HCT116 (cell line): Measurements from ENCODE around the gene CACNA1C. TPM values are rescaled to one million over a fixed set of nuclear protein-coding genes. Genes with fewer than 3 reads are reported as not detected.

ENCODE experiments used
- ATAC-seq: fragments of 200-7000 bp; cut with Tn5 transposase; 2 replicates; pipeline ENCODE4 v1.9.1; 2020; ENCODE audit warnings: mild to moderate bottlenecking, moderate library complexity
- BruUV-seq: library from RNA; stranded (reverse); fragments of 400-500 nt; replicated peaks from 2 replicates; lab custom pipeline; 2021; lab: Mats Ljungman, UMichigan
- CTCF ChIA-PET: fragments of 300-600 bp; sonication (Branson Sonifier 250); formaldehyde crosslinking; loops from one replicate; lab custom pipeline; 2021; ENCODE audit warnings: antibody characterized with exemption; lab: Charles Lee
- POLR2A ChIA-PET: fragments of 300-600, 350-600 bp; sonication (Branson Sonifier 250); formaldehyde crosslinking; loops from one replicate; lab custom pipeline; 2021; ENCODE audit warnings: antibody characterized with exemption; lab: Charles Lee
- RAD21 ChIA-PET, 2 experiments: fragments of 300-600 bp; sonication (Branson Sonifier 250); formaldehyde crosslinking; loops; one replicate each; lab custom pipeline; 2023; ENCODE audit warnings: low total read pairs in 2 of 2; ENCODE audit not compliant: uncharacterized antibody in 2 of 2, unreplicated experiment in 2 of 2, low non-redundant PET in 1 of 2; lab: Charles Lee
- DNase-seq: peaks from one replicate; pipeline ENCODE4 v3.0.0-alpha.2; 2010; ENCODE audit warnings: low read depth, low spot score
- H2AFZ ChIP-seq: fragments of 200-600 bp; shearing (Covaris generic), sonication (generic); 2 replicates; pipeline ENCODE4 v1.6.1; 2017; ENCODE audit warnings: low read depth, mixed run types, mixed read lengths, antibody characterized with exemption, low read length; ENCODE audit not compliant: poor library complexity, severe bottlenecking
- H3K27ac ChIP-seq: 2 replicates; pipeline ENCODE4 v1.5.1; 2012; ENCODE audit warnings: low read depth, low read length
- H3K27me3 ChIP-seq: fragments of 200-600 bp; sonication (generic); 2 replicates; pipeline ENCODE4 v1.6.1; 2016; ENCODE audit warnings: mixed run types, low read length, mixed read lengths; ENCODE audit not compliant: insufficient read depth
- H3K36me3 ChIP-seq, 2 experiments: fragments of 200-500 bp in 1 of 2; fragments of 200-600 bp in 1 of 2; sonication (Bioruptor generic) in 1 of 2; sonication (generic) in 1 of 2; 2 replicates each; pipeline versions ENCODE4 v1.5.1 to v1.6.1; 2014 to 2016; ENCODE audit warnings: low read length in 2 of 2, inconsistent platforms in 1 of 2, mixed read lengths in 1 of 2, mixed run types in 1 of 2; ENCODE audit not compliant: insufficient read depth in 2 of 2, control insufficient read depth in 1 of 2
- H3K4me1 ChIP-seq, 2 experiments: fragments of 200-600 bp in 1 of 2; sonication (generic) in 1 of 2; 2 replicates each; pipeline versions ENCODE4 v1.5.1 to v1.6.1; 2012 to 2017; ENCODE audit warnings: low read length in 2 of 2, inconsistent platforms in 1 of 2, mild to moderate bottlenecking in 1 of 2, mixed read lengths in 1 of 2, mixed run types in 1 of 2, moderate library complexity in 1 of 2; ENCODE audit not compliant: insufficient read depth in 2 of 2, control insufficient read depth in 1 of 2
- H3K4me2 ChIP-seq: fragments of 200-600 bp; sonication (generic); 2 replicates; pipeline ENCODE4 v1.6.1; 2017; ENCODE audit warnings: mixed run types, low read length, mixed read lengths
- H3K4me3 ChIP-seq, 2 experiments: fragments of 200-600 bp in 1 of 2; sonication (generic) in 1 of 2; replicated peaks in 1 of 2; 2 replicates each; pipeline ENCODE4 v1.5.1; 2011 to 2016; ENCODE audit warnings: low read length in 2 of 2, control low read depth in 1 of 2, low read depth in 1 of 2, mild to moderate bottlenecking in 1 of 2, mixed read lengths in 1 of 2, mixed run types in 1 of 2
- H3K79me2 ChIP-seq: fragments of 200-600 bp; sonication (generic); 2 replicates; pipeline ENCODE4 v1.6.1; 2017; ENCODE audit warnings: mild to moderate bottlenecking, mixed run types, low read length, moderate library complexity, mixed read lengths; ENCODE audit not compliant: insufficient read depth
- H3K9ac ChIP-seq: fragments of 200-600 bp; sonication (generic); 2 replicates; pipeline ENCODE4 v1.6.1; 2016; ENCODE audit warnings: low read length, mixed read lengths
- H3K9me2 ChIP-seq: fragments of 200-600 bp; sonication (generic), shearing (Covaris generic); 2 replicates; pipeline ENCODE4 v1.6.1; 2017; ENCODE audit warnings: mixed run types, mild to moderate bottlenecking, moderate library complexity; ENCODE audit not compliant: insufficient read depth
- H3K9me3 ChIP-seq, 2 experiments: fragments of 200-500 bp in 1 of 2; fragments of 200-600 bp in 1 of 2; sonication (Bioruptor generic) in 1 of 2; sonication (generic) in 1 of 2; 2 replicates each; pipeline ENCODE4 v1.6.1; 2014 to 2017; ENCODE audit warnings: low read length in 2 of 2, mixed read lengths in 2 of 2, inconsistent platforms in 1 of 2, low read depth in 1 of 2, mild to moderate bottlenecking in 1 of 2, mixed run types in 1 of 2, moderate library complexity in 1 of 2; ENCODE audit not compliant: control insufficient read depth in 1 of 2, insufficient read depth in 1 of 2
- H4K20me1 ChIP-seq: fragments of 200-600 bp; sonication (generic), shearing (Covaris generic); 2 replicates; pipeline ENCODE4 v1.6.1; 2017; ENCODE audit warnings: mixed run types, mild to moderate bottlenecking, moderate library complexity; ENCODE audit not compliant: insufficient read depth
- RAD21 ChIP-seq: IDR thresholded peaks from 2 replicates; pipeline ENCODE4 v1.6.1; 2012; ENCODE audit warnings: low read depth, mild to moderate bottlenecking
- YY1 ChIP-seq: IDR thresholded peaks from 2 replicates; pipeline ENCODE4 v1.6.1; 2011; ENCODE audit warnings: low read length, low read depth, moderate library complexity, mild to moderate bottlenecking; ENCODE audit not compliant: insufficient replicate concordance; ENCODE audit errors: extremely low read depth
- intact Hi-C: fragments of 100-400 bp; cut with micrococcal nuclease; formaldehyde crosslinking; loops from 2 replicates; pipeline ENCODE4 v1.10.0; 2022
- total RNA-seq: library from RNA; stranded (reverse); gene quantifications from one replicate; pipeline ENCODE4 v1.2.1, GENCODE V29; 2021; ENCODE audit not compliant: unreplicated experiment
- TF ChIP-seq, protein P1 (sequence below), 3 experiments: fragments of 200-600 bp in 1 of 3; sonication (generic) in 1 of 3; IDR thresholded peaks in 2 of 3; conservative IDR thresholded peaks in 1 of 3; 2 replicates each; pipeline ENCODE4 v1.5.1; 2012 to 2017; ENCODE audit warnings: low read depth in 2 of 3, low read length in 2 of 3, antibody characterized with exemption in 1 of 3, borderline replicate concordance in 1 of 3, control low read depth in 1 of 3, mild to moderate bottlenecking in 1 of 3, mixed read lengths in 1 of 3, mixed run types in 1 of 3, moderate library complexity in 1 of 3; ENCODE audit not compliant: insufficient read depth in 1 of 3

Gene CACNA1C
- total RNA-seq, 1 experiment from 2014 or later, result 0.05 TPM

DNA sequence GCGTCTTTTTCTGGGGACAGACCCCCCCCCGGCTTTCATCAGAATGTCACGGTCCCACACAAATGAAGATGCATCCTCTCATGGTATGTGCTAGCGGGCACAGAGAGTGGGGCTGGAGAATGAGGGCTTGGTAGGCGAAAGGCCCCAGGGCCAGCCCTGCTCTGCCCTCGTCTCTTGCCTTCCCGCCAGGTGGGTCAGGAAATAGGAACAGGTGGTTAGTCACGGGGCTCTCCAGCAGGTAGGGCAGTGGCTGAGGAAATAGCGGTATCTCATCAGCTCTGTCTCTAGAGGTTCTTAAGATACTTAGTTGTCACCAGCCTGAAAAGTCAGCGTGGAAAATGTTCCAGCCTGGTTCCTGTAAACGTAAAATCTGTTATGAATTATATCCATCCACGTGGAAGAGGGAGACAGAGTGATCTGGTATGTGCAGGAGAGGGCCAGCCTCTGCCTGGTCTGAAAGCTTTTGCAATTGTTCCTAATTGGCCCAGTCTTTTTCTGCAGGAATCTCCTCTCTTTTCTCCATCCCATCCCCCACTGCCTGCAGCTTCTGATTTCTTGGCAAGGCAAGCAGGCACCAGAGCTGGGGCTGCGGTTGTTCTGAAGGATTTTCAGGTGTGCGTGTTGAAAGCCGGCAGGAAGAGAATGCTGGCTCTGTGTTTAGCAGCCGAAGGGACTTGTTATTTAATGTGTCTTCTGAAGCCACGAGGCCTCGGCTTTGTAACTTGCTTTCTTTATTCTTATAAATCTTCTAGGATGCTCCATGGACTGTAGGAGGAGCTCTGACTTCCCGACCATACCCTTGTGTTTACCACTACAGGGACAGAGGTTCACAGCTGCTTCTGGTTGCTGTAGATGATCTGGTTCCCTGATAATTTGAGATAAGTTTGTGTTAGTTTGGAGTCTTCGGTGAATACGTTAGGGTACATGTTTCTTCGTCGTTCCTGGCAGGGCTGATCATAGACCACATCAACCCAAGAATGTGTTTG lies 131.1 kb downstream of the CACNA1C start:
- Histone ChIP-seq H3K27me3 (no peaks in the 10 kb centered on the region), H4K20me1 (no peaks in the 10 kb centered on the region), H3K4me2 (peak overlapping the region; percentile 32), H3K36me3 (no peaks in the 10 kb centered on the region), H3K27ac (no peak overlapping the region), H3K4me1 (peaks cover 4 to 24% of the 10 kb centered on the region in 2 experiments; a peak in 3 of 4 replicates), H3K79me2 (no peaks in the 10 kb centered on the region), H3K4me3 (no peak overlapping the region)
- DNase-seq (no peak), ATAC-seq (peak; percentile 72)
- ChIA-PET RAD21 (interaction anchor here in 1 of 2 experiments (0.5 kb wide), 1 partner anchor 120 kb away, joined by 3 read pairs; no protein-coding TSS in a partner anchor), POLR2A (no interaction called here), CTCF (no interaction called here)
- intact Hi-C loops, result no loop called here
- peak; percentile 33; the same call in 1 of the 2 replicates for TF ChIP-seq RAD21
- no peak for TF ChIP-seq YY1
- TF ChIP-seq, protein P1, sequence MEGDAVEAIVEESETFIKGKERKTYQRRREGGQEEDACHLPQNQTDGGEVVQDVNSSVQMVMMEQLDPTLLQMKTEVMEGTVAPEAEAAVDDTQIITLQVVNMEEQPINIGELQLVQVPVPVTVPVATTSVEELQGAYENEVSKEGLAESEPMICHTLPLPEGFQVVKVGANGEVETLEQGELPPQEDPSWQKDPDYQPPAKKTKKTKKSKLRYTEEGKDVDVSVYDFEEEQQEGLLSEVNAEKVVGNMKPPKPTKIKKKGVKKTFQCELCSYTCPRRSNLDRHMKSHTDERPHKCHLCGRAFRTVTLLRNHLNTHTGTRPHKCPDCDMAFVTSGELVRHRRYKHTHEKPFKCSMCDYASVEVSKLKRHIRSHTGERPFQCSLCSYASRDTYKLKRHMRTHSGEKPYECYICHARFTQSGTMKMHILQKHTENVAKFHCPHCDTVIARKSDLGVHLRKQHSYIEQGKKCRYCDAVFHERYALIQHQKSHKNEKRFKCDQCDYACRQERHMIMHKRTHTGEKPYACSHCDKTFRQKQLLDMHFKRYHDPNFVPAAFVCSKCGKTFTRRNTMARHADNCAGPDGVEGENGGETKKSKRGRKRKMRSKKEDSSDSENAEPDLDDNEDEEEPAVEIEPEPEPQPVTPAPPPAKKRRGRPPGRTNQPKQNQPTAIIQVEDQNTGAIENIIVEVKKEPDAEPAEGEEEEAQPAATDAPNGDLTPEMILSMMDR (IDR thresholded peaks at IDR 0.05 in 2 of 3, conservative IDR thresholded peaks at IDR 0.05 in 1 of 3; ENCODE audit: borderline replicate concordance in 1 of 3, insufficient read depth in 1 of 3, low read depth in 2 of 3, low read length in 2 of 3), result 0 out of 6 replicates have a peak, but pooled peaks of 2 of the 3 experiments have one; percentile 12 to 22
- TF ChIP-seq, all 23 proteins: peak for 2
- BruUV-seq, result no TSS peak
- H3K9me2 ChIP-seq, result no peaks in the 10 kb centered on the region
- H2AFZ ChIP-seq, result peak overlapping the region; percentile 59
- H3K9ac ChIP-seq, result no peak overlapping the region
- H3K9me3 ChIP-seq, result no peaks in the 10 kb centered on the region
